ENCODE measurements around the gene GNB4.

DNA sequence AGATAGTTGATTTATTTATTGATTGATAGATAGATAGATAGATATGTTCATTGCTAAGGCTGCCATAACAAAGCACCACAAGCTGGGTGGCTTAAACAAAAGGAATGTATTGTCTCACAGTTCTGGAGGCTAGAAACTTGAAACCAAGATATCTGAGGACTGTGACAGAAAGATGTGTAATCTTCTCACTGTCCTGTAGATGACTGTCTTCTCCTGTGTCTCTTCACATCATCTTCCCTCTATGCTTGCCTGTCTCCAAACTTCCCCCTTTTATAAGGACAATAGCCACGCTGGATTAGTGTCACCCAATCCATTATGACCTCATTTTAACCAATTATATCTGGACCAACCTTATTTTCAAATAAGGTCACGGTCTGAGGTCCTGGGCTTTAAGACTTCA is 40.9 kb downstream of the GNB4 start:
- TF ChIP-seq, protein P1, sequence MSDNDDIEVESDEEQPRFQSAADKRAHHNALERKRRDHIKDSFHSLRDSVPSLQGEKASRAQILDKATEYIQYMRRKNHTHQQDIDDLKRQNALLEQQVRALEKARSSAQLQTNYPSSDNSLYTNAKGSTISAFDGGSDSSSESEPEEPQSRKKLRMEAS (IDR thresholded peaks at IDR 0.05), result no peak
- TF ChIP-seq EP300 (IDR thresholded peaks at IDR 0.05; ENCODE audit: borderline replicate concordance) (no peak), CEBPB (IDR thresholded peaks at IDR 0.05) (no peak), USF1 (IDR thresholded peaks at IDR 0.05) (no peak), TAF1 (IDR thresholded peaks at IDR 0.05; ENCODE audit: low read depth) (no peak), RAD21 (IDR thresholded peaks at IDR 0.05; ENCODE audit: low read depth) (no peak), TCF12 (IDR thresholded peaks at IDR 0.05; ENCODE audit: low read depth) (no peak), EGR1 (IDR thresholded peaks at IDR 0.05) (no peak), YY1 (IDR thresholded peaks at IDR 0.05; ENCODE audit: low read depth) (no peak)
- TF ChIP-seq, protein P2, sequence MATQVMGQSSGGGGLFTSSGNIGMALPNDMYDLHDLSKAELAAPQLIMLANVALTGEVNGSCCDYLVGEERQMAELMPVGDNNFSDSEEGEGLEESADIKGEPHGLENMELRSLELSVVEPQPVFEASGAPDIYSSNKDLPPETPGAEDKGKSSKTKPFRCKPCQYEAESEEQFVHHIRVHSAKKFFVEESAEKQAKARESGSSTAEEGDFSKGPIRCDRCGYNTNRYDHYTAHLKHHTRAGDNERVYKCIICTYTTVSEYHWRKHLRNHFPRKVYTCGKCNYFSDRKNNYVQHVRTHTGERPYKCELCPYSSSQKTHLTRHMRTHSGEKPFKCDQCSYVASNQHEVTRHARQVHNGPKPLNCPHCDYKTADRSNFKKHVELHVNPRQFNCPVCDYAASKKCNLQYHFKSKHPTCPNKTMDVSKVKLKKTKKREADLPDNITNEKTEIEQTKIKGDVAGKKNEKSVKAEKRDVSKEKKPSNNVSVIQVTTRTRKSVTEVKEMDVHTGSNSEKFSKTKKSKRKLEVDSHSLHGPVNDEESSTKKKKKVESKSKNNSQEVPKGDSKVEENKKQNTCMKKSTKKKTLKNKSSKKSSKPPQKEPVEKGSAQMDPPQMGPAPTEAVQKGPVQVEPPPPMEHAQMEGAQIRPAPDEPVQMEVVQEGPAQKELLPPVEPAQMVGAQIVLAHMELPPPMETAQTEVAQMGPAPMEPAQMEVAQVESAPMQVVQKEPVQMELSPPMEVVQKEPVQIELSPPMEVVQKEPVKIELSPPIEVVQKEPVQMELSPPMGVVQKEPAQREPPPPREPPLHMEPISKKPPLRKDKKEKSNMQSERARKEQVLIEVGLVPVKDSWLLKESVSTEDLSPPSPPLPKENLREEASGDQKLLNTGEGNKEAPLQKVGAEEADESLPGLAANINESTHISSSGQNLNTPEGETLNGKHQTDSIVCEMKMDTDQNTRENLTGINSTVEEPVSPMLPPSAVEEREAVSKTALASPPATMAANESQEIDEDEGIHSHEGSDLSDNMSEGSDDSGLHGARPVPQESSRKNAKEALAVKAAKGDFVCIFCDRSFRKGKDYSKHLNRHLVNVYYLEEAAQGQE (IDR thresholded peaks at IDR 0.05; ENCODE audit: low read depth), result no peak

Measured in Ishikawa (cell line).